Pancreas (tissue), 10 donors: Measurements from ENCODE around the gene APLP1. TPM values are rescaled to one million over a fixed set of nuclear protein-coding genes. Genes with fewer than 3 reads are reported as not detected.
A peak's percentile ranks its signal among the peaks of the same experiment; 100 is the strongest.
"Not testable (repeated sequence)": the region's sequence is repeated elsewhere in the genome, so short reads cannot be mapped to it uniquely, and the experiment has no call there.

Experiments used
- ATAC-seq, 4 donors: fragments of 200-7000 bp; cut with Tn5 transposase; one replicate each; pipeline versions ENCODE4 v1.8.0 to v1.9.1; 2020; ENCODE audit warnings: mild to moderate bottlenecking in 4 of 4, moderate library complexity in 4 of 4
- DNase-seq, 6 donors: peaks; one replicate each; pipeline ENCODE4 v3.0.0-alpha.2; 2020
- FAIRE-seq: peaks from 2 replicates; lab custom pipeline; 2012; peaks lifted over from hg19 to GRCh38; lab: Jason Lieb, UNC
- H3K27ac ChIP-seq, 4 donors: fragments of 200-600 bp; sonication (generic); 1 replicate in 3 of 4; 2 replicates in 1 of 4; pipeline versions ENCODE4 v1.5.0 to v1.8.0; 2020
- H3K27me3 ChIP-seq, 4 donors: fragments of 200-600 bp; one replicate each; pipeline ENCODE4 v1.8.0; 2021
- H3K36me3 ChIP-seq, 3 donors: fragments of 200-600 bp; sonication (generic) in 1 of 3; one replicate each; pipeline versions ENCODE4 v1.5.0 to v1.8.0; 2020 to 2021
- H3K4me1 ChIP-seq, 3 donors: fragments of 200-600 bp; one replicate each; pipeline ENCODE4 v1.8.0; 2021
- H3K4me3 ChIP-seq, 4 donors: fragments of 200-600 bp; sonication (generic) in 2 of 4; one replicate each; pipeline versions ENCODE4 v1.5.0 to v1.8.0; 2020 to 2021
- H3K9me3 ChIP-seq, 4 donors: fragments of 200-600 bp; one replicate each; pipeline ENCODE4 v1.8.0; 2021
- CTCF ChIP-seq, 4 donors: fragments of 200-600 bp; sonication (generic) in 3 of 4; IDR thresholded peaks; one replicate each; pipeline versions ENCODE4 v1.5.0 to v1.8.0; 2021; ENCODE audit warnings: antibody characterized with exemption in 4 of 4
- WGBS, 2 donors: extraction: QIAGEN DNeasy Blood & Tissue Kit; methylation state at CpG; one replicate each; pipeline ENCODE4 v1.1.7; 2013; 5-methylcytosine and 5-hydroxymethylcytosine counted together
- intact Hi-C, 3 donors: fragments of 100-400 bp; cut with DNase I; formaldehyde crosslinking; loops; one replicate each; pipeline versions ENCODE4 v1.11.1 to v1.14.2; 2022
- polyA plus RNA-seq, 2 donors: library from polyadenylated mRNA; stranded (reverse); fragments of 200-250 nt; gene quantifications; one replicate each; pipeline ENCODE4 v1.2.3, GENCODE V29; 2013
- total RNA-seq, 6 donors: library from RNA; stranded (reverse); fragmentation: NEBNext Ultra II Directional in 4 of 6; extraction: Animal tissue kit (Norgen Biotek cat#: 25700) in 4 of 6; gene quantifications; one replicate each; pipeline versions ENCODE4 v1.2.1 to v1.2.4, GENCODE V29; 2021 to 2023
- donor health status: healthy with polysubstance abuse.
- donor health status: DM: no; HTN: no; CAD: no; lungs with moderate emphysema.
- donor health status: DM: no; HTN: no; CAD: no.
- donor health status: control.
- donor health status: control.
- donor health status: Bipolar disorder and iron deficiency.
- donor health status: DM: yes; HTN: yes; CAD: no.
- donor health status: DM: no; HTN: no; CAD: no.
- donor health status: DM: no; HTN: no; CAD: no.
- donor health status: DM: yes; HTN: yes; CAD: no.

The APLP1 gene
- total and polyA plus RNA-seq, 8 donors: 39.2 to 154 (median 53.5) TPM

GRCh38 chr19:35832054-35832453 lies 36.3 kb upstream of the APLP1 start:
- H3K27me3 ChIP-seq: no peaks in the 10 kb centered on the region

GRCh38 chr19:35833972-35834371 lies 34.4 kb upstream of the APLP1 start:
- ATAC-seq: no peak
- Histone ChIP-seq H3K4me3 (no peak overlapping the region), H3K27me3 (no peaks in the 10 kb centered on the region), H3K36me3 (no peaks in the 10 kb centered on the region), H3K4me1 (peaks cover 0 to 8% (median 3%) of the 10 kb centered on the region in 3 donors), H3K9me3 (no peaks in the 10 kb centered on the region), H3K27ac (no peak overlapping the region)
- intact Hi-C loops: no loop called here
- 82 to 87% methylated on average over 7 of the region's 7 CpGs for WGBS, 2 donors
- peak in 1 of 6 donors; percentile 2 for DNase-seq
- TF ChIP-seq CTCF (IDR thresholded peaks at IDR 0.05): no peak
- no peak for FAIRE-seq

More at GRCh38 chr19:35832054-35832453, 36.3 kb upstream of the APLP1 start:
- FAIRE-seq (no peak), DNase-seq (peak in 1 of 6 donors; percentile 18), ATAC-seq (peak in 3 of 4 donors; percentile 38 to 82 (median 75))
- H3K4me1 ChIP-seq: peaks cover 0 to 8% (median 3%) of the 10 kb centered on the region in 3 donors
- no peak for TF ChIP-seq CTCF (IDR thresholded peaks at IDR 0.05)
- H3K9me3 ChIP-seq: no peaks in the 10 kb centered on the region
- 24 to 28% methylated on average over 4 of the region's 4 CpGs for WGBS, 2 donors
- no peaks in the 10 kb centered on the region for H3K36me3 ChIP-seq
- intact Hi-C loops: no loop called here
- H3K27ac ChIP-seq: peak overlapping the region in 1 of 4 donors; percentile 33
- no peak overlapping the region for H3K4me3 ChIP-seq

DNA sequence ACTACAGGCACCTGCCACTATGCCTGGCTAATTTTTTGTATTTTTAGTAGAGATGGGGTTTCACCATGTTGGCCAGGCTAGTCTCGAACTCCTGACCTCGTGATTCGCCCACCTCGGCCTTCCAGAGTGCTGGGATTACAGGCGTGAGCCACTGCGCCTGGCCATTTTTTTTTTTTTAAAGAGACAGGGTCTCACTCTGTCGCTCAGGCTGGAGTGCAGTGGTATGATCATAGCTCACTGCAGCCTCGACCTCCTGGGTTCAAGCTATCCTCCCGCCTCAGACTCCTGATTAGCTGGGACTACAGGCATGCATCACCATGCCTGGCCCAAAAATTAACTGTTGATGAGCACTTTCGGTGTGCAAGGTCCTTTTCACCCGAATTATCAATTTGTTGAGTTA lies 32.3 kb upstream of the APLP1 start:
- ATAC-seq, H3K4me3 ChIP-seq, H3K27ac ChIP-seq, FAIRE-seq, H3K9me3 ChIP-seq, H3K4me1 ChIP-seq, intact Hi-C loops, H3K36me3 ChIP-seq, H3K27me3 ChIP-seq: not testable (repeated sequence)
- peak in 1 of 6 donors; percentile 0 for DNase-seq
- WGBS, 2 donors: 71 to 74% methylated on average over 11 of the region's 11 CpGs

- H3K4me3 ChIP-seq: no peak overlapping the region
- peaks cover 0 to 19% (median 0%) of the 10 kb centered on the region in 3 donors for H3K4me1 ChIP-seq
- H3K27me3 ChIP-seq: no peaks in the 10 kb centered on the region
- H3K27ac ChIP-seq: no peak overlapping the region
- DNase-seq (peak in 2 of 6 donors; percentile 12 to 41), ATAC-seq (no peak), FAIRE-seq (no peak)
- H3K36me3 ChIP-seq: no peaks in the 10 kb centered on the region
- TF ChIP-seq CTCF (IDR thresholded peaks at IDR 0.05): no peak
- intact Hi-C loops: no loop called here
- H3K9me3 ChIP-seq: no peaks in the 10 kb centered on the region
- 89 to 92% methylated on average over 13 of the region's 13 CpGs for WGBS, 2 donors
These were observed 26.3 kb upstream of the APLP1 start for GRCh38 chr19:35841961-35842595.

DNA sequence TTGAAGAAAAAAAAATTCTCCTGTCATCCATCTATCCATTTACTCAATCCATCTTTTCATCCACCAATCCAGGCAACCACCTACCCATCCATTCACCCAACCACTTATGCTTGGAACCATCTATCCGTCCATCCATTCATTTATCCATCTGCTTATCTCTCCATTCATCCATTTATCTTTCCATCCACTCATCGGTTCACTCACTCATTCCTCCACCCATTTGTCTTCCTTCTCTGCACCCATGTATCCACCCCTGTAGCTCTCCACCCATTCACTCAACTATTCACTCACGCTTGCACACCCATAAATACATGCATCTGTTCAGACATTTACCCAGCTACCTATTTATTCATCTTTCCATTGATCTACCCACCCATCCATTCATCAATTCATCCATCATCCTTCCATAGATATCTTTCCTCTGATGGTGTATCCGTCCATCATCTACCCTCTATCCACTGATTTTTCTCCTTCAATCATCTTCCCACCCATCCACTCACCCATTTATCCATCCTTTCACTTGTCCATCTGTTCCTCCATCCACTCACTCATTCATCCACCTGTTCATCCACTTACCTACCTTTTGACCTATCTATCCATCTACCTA lies 25.6 kb upstream of the APLP1 start:
- FAIRE-seq: no peak
- WGBS, 2 donors: 87 to 96% methylated on average over 4 of the region's 4 CpGs

More for the DNA sequence above, 25.6 kb upstream of the APLP1 start:
- TF ChIP-seq CTCF (IDR thresholded peaks at IDR 0.05): no peak
- Histone ChIP-seq H3K27ac (no peak overlapping the region), H3K36me3 (no peaks in the 10 kb centered on the region), H3K4me3 (no peak overlapping the region), H3K27me3 (no peaks in the 10 kb centered on the region), H3K9me3 (no peaks in the 10 kb centered on the region), H3K4me1 (peaks cover 0 to 19% (median 0%) of the 10 kb centered on the region in 3 donors)
- intact Hi-C loops: no loop called here
- DNase-seq (no peak), ATAC-seq (no peak)
